CD4-positive, alpha-beta T cell treated with Interleukin-10 for 1 hour (primary cell): ENCODE results near the gene LDB3.

Experiments used
- DNase-seq: peaks from one replicate; pipeline ENCODE4 v3.0.0-alpha.2; 2020

Gene LDB3

GRCh38 chr10:86775056-86775869 lies 107.0 kb downstream of the LDB3 start:
- no peak for DNase-seq

GRCh38 chr10:86775870-86776180 lies 107.5 kb downstream of the LDB3 start:
- no peak for DNase-seq

GRCh38 chr10:86779220-86780017 lies 111.1 kb downstream of the LDB3 start:
- DNase-seq, result no peak

- no peak for DNase-seq
These were observed 114.5 kb downstream of the LDB3 start for GRCh38 chr10:86782701-86783418.

GRCh38 chr10:86785037-86785436 lies 116.7 kb downstream of the LDB3 start:
- DNase-seq, result no peak
